IMR-90 (cell line): ENCODE data around the gene ST3GAL3. TPM values are rescaled to one million over a fixed set of nuclear protein-coding genes. Genes with fewer than 3 reads are reported as not detected.

Experiments used
- ATAC-seq: fragments of 200-7000 bp; cut with Tn5 transposase; 2 replicates; pipeline ENCODE4 v1.9.1; 2020; ENCODE audit warnings: low read depth, mild to moderate bottlenecking, moderate library complexity
- BruUV-seq: library from RNA; stranded (reverse); fragments of 400-500 nt; replicated peaks from 2 replicates; lab custom pipeline; 2021; lab: Mats Ljungman, UMichigan
- CTCF ChIA-PET: fragments of 300-600 bp; formaldehyde crosslinking; extraction: SDS; loops from one replicate; lab custom pipeline; 2021; ENCODE audit warnings: antibody characterized with exemption; lab: Yijun Ruan, JAX
- POLR2A ChIA-PET: fragments of 300-600 bp; sonication (Branson Sonifier 250); formaldehyde crosslinking; loops from one replicate; lab custom pipeline; 2022; ENCODE audit warnings: antibody characterized with exemption; ENCODE audit not compliant: unreplicated experiment; lab: Charles Lee
- DNase-seq: peaks from one replicate; pipeline ENCODE4 v3.0.0; 2013
- H2AFZ ChIP-seq: replicated peaks from 2 replicates; pipeline ENCODE3; 2013; ENCODE audit warnings: low read length, mild to moderate bottlenecking; ENCODE audit not compliant: poor library complexity
- H2AK5ac ChIP-seq: 2 replicates; pipeline ENCODE4 v1.6.1; 2013; ENCODE audit warnings: low read depth, low read length, inconsistent platforms
- H2AK9ac ChIP-seq: replicated peaks from 2 replicates; pipeline ENCODE3; 2013; ENCODE audit warnings: mild to moderate bottlenecking, low read depth, low read length, moderate library complexity; ENCODE audit not compliant: poor library complexity
- H2BK120ac ChIP-seq: 2 replicates; pipeline ENCODE4 v1.6.1; 2013; ENCODE audit warnings: low read depth, low read length, inconsistent platforms
- H2BK15ac ChIP-seq: 3 replicates; pipeline ENCODE4 v1.6.1; 2013; ENCODE audit warnings: low read depth, low read length, inconsistent platforms
- H2BK20ac ChIP-seq: 2 replicates; pipeline ENCODE4 v1.6.1; 2013; ENCODE audit warnings: low read depth, mild to moderate bottlenecking, inconsistent platforms, low read length, moderate library complexity
- H2BK5ac ChIP-seq: 2 replicates; pipeline ENCODE4 v1.6.1; 2013; ENCODE audit warnings: mild to moderate bottlenecking, low read depth, low read length, inconsistent platforms; ENCODE audit not compliant: poor library complexity, severe bottlenecking
- H3K14ac ChIP-seq: replicated peaks from 2 replicates; pipeline ENCODE4 v1.6.1; 2013; ENCODE audit warnings: low read depth, low read length, inconsistent platforms
- H3K18ac ChIP-seq: 2 replicates; pipeline ENCODE4 v1.6.1; 2013; ENCODE audit warnings: low read depth, low read length, control low read depth
- H3K23ac ChIP-seq: 2 replicates; pipeline ENCODE4 v1.6.1; 2013; ENCODE audit warnings: low read depth, low read length, inconsistent platforms
- H3K27ac ChIP-seq: 2 replicates; pipeline ENCODE4 v1.5.1; 2013; ENCODE audit warnings: mild to moderate bottlenecking, control low read depth, low read length; ENCODE audit not compliant: insufficient read depth
- H3K27me3 ChIP-seq: 2 replicates; pipeline ENCODE4 v1.6.1; 2013; ENCODE audit warnings: low read length; ENCODE audit not compliant: control insufficient read depth, insufficient read depth
- H3K36me3 ChIP-seq: 2 replicates; pipeline ENCODE4 v1.6.1; 2013; ENCODE audit warnings: low read length, mixed read lengths; ENCODE audit not compliant: control insufficient read depth, insufficient read depth
- H3K4ac ChIP-seq: 2 replicates; pipeline ENCODE4 v1.6.1; 2013; ENCODE audit warnings: low read depth, low read length, inconsistent platforms
- H3K4me1 ChIP-seq: 2 replicates; pipeline ENCODE4 v1.6.1; 2013; ENCODE audit warnings: low read length, mixed read lengths; ENCODE audit not compliant: control insufficient read depth, insufficient read depth
- H3K4me2 ChIP-seq: 2 replicates; pipeline ENCODE4 v1.6.1; 2013; ENCODE audit warnings: low read depth, mild to moderate bottlenecking, control low read depth, low read length, moderate library complexity
- H3K4me3 ChIP-seq: 2 replicates; pipeline ENCODE4 v1.5.1; 2013; ENCODE audit warnings: low read depth, mild to moderate bottlenecking, control low read depth, low read length, moderate library complexity; ENCODE audit not compliant: insufficient read depth
- H3K56ac ChIP-seq: 2 replicates; pipeline ENCODE4 v1.6.1; 2013; ENCODE audit warnings: low read length, inconsistent platforms; ENCODE audit not compliant: insufficient read depth; ENCODE audit errors: extremely low read depth
- H3K79me1 ChIP-seq, 2 experiments: 2 replicates each; pipeline ENCODE4 v1.6.1; 2013; ENCODE audit warnings: low read length in 2 of 2, inconsistent platforms in 1 of 2, low read depth in 1 of 2
- H3K9ac ChIP-seq: 2 replicates; pipeline ENCODE4 v1.6.1; 2013; ENCODE audit warnings: low read depth, low read length, control low read depth
- H3K9me1 ChIP-seq: 2 replicates; pipeline ENCODE4 v1.6.1; 2013; ENCODE audit warnings: low read length, inconsistent platforms; ENCODE audit not compliant: insufficient read depth
- H3K9me3 ChIP-seq: 2 replicates; pipeline ENCODE4 v1.6.1; 2013; ENCODE audit warnings: low read length; ENCODE audit not compliant: control insufficient read depth, insufficient read depth
- H4K20me1 ChIP-seq: 2 replicates; pipeline ENCODE4 v1.6.1; 2013; ENCODE audit warnings: low read length, inconsistent platforms; ENCODE audit not compliant: insufficient read depth
- H4K5ac ChIP-seq: 2 replicates; pipeline ENCODE4 v1.6.1; 2013; ENCODE audit warnings: mild to moderate bottlenecking, low read depth, low read length, control low read depth
- H4K8ac ChIP-seq, 2 experiments: 2 replicates each; pipeline ENCODE4 v1.6.1; 2013; ENCODE audit warnings: low read depth in 2 of 2, low read length in 2 of 2, control low read depth in 1 of 2, inconsistent platforms in 1 of 2
- H4K91ac ChIP-seq: 2 replicates; pipeline ENCODE4 v1.6.1; 2013; ENCODE audit warnings: low read depth, low read length, inconsistent platforms; ENCODE audit not compliant: insufficient read depth
- BHLHE40 ChIP-seq: fragments of 150-350 bp; IDR thresholded peaks from 2 replicates; pipeline ENCODE4 v1.6.1; 2016; ENCODE audit warnings: mild to moderate bottlenecking, low read depth, low read length
- CEBPB ChIP-seq: IDR thresholded peaks from 2 replicates; pipeline ENCODE4 v1.6.1; 2012; ENCODE audit warnings: low read depth, low read length, improper control_type of control experiment
- CHD1 ChIP-seq: IDR thresholded peaks from 2 replicates; pipeline ENCODE4 v1.6.1; 2012; ENCODE audit warnings: low read depth, low read length, improper control_type of control experiment
- CTCF ChIP-seq: conservative IDR thresholded peaks from 2 replicates; pipeline ENCODE4 v1.5.1; 2012; ENCODE audit warnings: mild to moderate bottlenecking, low read depth, low read length, improper control_type of control experiment
- FOS ChIP-seq: fragments of 150-350 bp; IDR thresholded peaks from 2 replicates; pipeline ENCODE4 v1.6.1; 2016; ENCODE audit warnings: low read depth, low read length
- MAFK ChIP-seq: IDR thresholded peaks from 2 replicates; pipeline ENCODE4 v1.6.1; 2012; ENCODE audit warnings: low read depth, low read length, improper control_type of control experiment
- MAZ ChIP-seq: IDR thresholded peaks from 2 replicates; pipeline ENCODE4 v1.6.1; 2012; ENCODE audit warnings: low read depth, mild to moderate bottlenecking, low read length, improper control_type of control experiment, moderate library complexity, borderline replicate concordance
- MXI1 ChIP-seq: IDR thresholded peaks from 2 replicates; pipeline ENCODE4 v1.6.1; 2012; ENCODE audit warnings: low read depth, mild to moderate bottlenecking, low read length, moderate library complexity, borderline replicate concordance
- POLR2A ChIP-seq: IDR thresholded peaks from 2 replicates; pipeline ENCODE4 v1.6.1; 2012; ENCODE audit warnings: mild to moderate bottlenecking, low read depth, low read length
- RAD21 ChIP-seq: IDR thresholded peaks from 2 replicates; pipeline ENCODE4 v1.6.1; 2012; ENCODE audit warnings: low read length, improper control_type of control experiment
- RCOR1 ChIP-seq: IDR thresholded peaks from 2 replicates; pipeline ENCODE4 v1.6.1; 2012; ENCODE audit warnings: mild to moderate bottlenecking, low read length, improper control_type of control experiment; ENCODE audit not compliant: insufficient replicate concordance
- RFX5 ChIP-seq: IDR thresholded peaks from 2 replicates; pipeline ENCODE4 v1.8.0; 2012; ENCODE audit warnings: low read depth, mild to moderate bottlenecking, low read length, moderate library complexity
- SMC3 ChIP-seq: fragments of 150-350 bp; IDR thresholded peaks from 2 replicates; pipeline ENCODE4 v1.6.1; 2016; ENCODE audit warnings: low read depth, mild to moderate bottlenecking, antibody characterized with exemption, low read length, moderate library complexity
- WGBS, 2 experiments: methylation state at CpG; one replicate each; pipeline versions ENCODE4 v1.1.5 to v1.1.7; 2013; ENCODE audit warnings: missing lambda C conversion rate in 2 of 2; ENCODE audit not compliant: insufficient read length in 1 of 2; ENCODE audit errors: extremely low coverage in 2 of 2; 5-methylcytosine and 5-hydroxymethylcytosine counted together
- dilution Hi-C: fragments of 300-500 bp; cut with HindIII; formaldehyde crosslinking; loops from one replicate; pipeline ENCODE4 v1.14.3; 2018; ENCODE audit warnings: low sequenced_read_pairs; ENCODE audit not compliant: unreplicated experiment
- in situ Hi-C: fragments of 300-500 bp; cut with MboI; formaldehyde crosslinking; loops from 3 replicates; pipeline ENCODE4 v1.14.3; 2019; ENCODE audit warnings: low sequenced_read_pairs, inconsistent platforms, mixed read lengths
- intact Hi-C: fragments of 100-400 bp; cut with micrococcal nuclease; formaldehyde crosslinking; loops from 2 replicates; pipeline ENCODE4 v1.10.0; 2022
- polyA plus RNA-seq, 3 experiments: library from polyadenylated mRNA; depleted of rRNA; stranded (reverse); fragments of >200 nt; gene quantifications; 2 replicates each; pipeline ENCODE4 v1.2.3, GENCODE V29; 2012; ENCODE audit warnings: low replicate concordance in 1 of 3
- total RNA-seq: library from RNA; depleted of rRNA; stranded (reverse); fragments of >200 nt; gene quantifications from 2 replicates; pipeline ENCODE4 v1.2.3, GENCODE V29; 2012
- TF ChIP-seq, protein P1 (sequence below): fragments of 150-350 bp; IDR thresholded peaks from 2 replicates; pipeline ENCODE4 v1.6.1; 2016; ENCODE audit warnings: low read depth, mild to moderate bottlenecking, low read length, moderate library complexity, borderline replicate concordance

ST3GAL3 gene
- total and polyA plus RNA-seq, 2 of the 4 experiments (the other 2 are of a cell fraction): 12.0 to 14.8 TPM

DNA sequence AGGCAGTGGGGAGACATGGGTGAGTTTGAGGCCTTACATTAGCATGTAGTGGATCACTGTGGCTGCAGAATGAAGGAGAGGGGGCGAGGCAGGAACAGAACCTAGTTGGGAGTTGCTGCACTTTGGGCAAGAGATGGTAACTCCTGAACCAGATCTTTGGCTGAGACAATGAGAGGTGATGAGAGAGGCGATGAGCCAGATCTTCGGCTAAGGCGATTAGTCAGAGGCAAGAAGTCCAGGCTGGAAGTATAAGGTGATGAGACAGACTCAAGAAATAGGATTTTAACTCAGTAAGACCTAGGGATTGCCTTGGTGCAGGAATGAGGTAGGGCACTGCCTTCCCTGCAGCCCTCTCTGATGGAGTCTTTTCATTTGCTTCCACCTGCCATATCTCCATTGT, 217.2 kb downstream of the ST3GAL3 start:
- Histone ChIP-seq H3K9ac (no peak overlapping the region), H3K23ac (no peak overlapping the region; the same call in 1 of the 2 replicates), H2BK15ac (no peak overlapping the region), H3K27me3 (no peaks in the 10 kb centered on the region), H2AK5ac (no peak overlapping the region), H3K9me3 (peaks cover 1% of the 10 kb centered on the region), H2BK20ac (no peak overlapping the region), H3K14ac (no peak overlapping the region), H2AFZ (no peak overlapping the region), H4K5ac (no peak overlapping the region), H3K4ac (no peak overlapping the region), H4K91ac (no peak overlapping the region), H2BK120ac (no peak overlapping the region), H4K8ac (no peak overlapping the region), H3K56ac (no peak overlapping the region), H2BK5ac (no peak overlapping the region), H3K4me2 (no peak overlapping the region), H3K9me1 (peaks cover 22% of the 10 kb centered on the region; the same call in 1 of the 2 replicates), H3K79me1 (0 out of 4 replicates have a peak, but pooled peaks cover 0 to 4% of the 10 kb centered on the region in 2 experiments), H3K18ac (no peak overlapping the region), H4K20me1 (no peaks in the 10 kb centered on the region), H3K4me3 (no peak overlapping the region), H3K36me3 (peaks cover 6% of the 10 kb centered on the region), H3K27ac (no peak overlapping the region), H3K4me1 (peaks cover 1% of the 10 kb centered on the region; the same call in 1 of the 2 replicates), H2AK9ac (no peak overlapping the region)
- TF ChIP-seq CHD1 (no peak), RCOR1 (no peak), BHLHE40 (no peak), MAZ (no peak), MXI1 (no peak), FOS (no peak), MAFK (no peak), CEBPB (no peak), POLR2A (no peak), SMC3 (no peak), CTCF (no peak), RFX5 (no peak), RAD21 (no peak)
- TF ChIP-seq, protein P1, sequence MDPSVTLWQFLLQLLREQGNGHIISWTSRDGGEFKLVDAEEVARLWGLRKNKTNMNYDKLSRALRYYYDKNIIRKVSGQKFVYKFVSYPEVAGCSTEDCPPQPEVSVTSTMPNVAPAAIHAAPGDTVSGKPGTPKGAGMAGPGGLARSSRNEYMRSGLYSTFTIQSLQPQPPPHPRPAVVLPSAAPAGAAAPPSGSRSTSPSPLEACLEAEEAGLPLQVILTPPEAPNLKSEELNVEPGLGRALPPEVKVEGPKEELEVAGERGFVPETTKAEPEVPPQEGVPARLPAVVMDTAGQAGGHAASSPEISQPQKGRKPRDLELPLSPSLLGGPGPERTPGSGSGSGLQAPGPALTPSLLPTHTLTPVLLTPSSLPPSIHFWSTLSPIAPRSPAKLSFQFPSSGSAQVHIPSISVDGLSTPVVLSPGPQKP: no peak
- ATAC-seq (no peak), DNase-seq (peak; percentile 26)
- intact Hi-C loops: no loop called here
- CTCF ChIA-PET: interaction anchor here (0.6 kb wide), 1 partner anchor 161 kb away, joined by 3 read pairs; no protein-coding TSS in a partner anchor
- POLR2A ChIA-PET: no interaction called here
- in situ Hi-C loops: no loop called here
- WGBS, 2 experiments: 82% methylated on average over 4 of the region's 4 CpGs; no CpG with 5 or more reads in 1 of the 2 experiments
- dilution Hi-C loops: no loop called here
- no TSS peak for BruUV-seq
